GM23338 (cell line): Measurements from ENCODE around the gene KIAA1549.

Experiments used
- EZH2 ChIP-seq: fragments of 200-600 bp; sonication (generic); IDR thresholded peaks from one replicate; pipeline ENCODE4 v1.8.0; 2017; ENCODE audit warnings: antibody characterized with exemption, mild to moderate bottlenecking, low read depth; ENCODE audit not compliant: unreplicated experiment
- NANOG ChIP-seq: IDR thresholded peaks from 2 replicates; pipeline ENCODE4 v1.6.1; 2016; ENCODE audit warnings: antibody characterized with exemption, borderline replicate concordance
- REST ChIP-seq: IDR thresholded peaks from one replicate; pipeline ENCODE4 v1.6.1; 2018; ENCODE audit warnings: antibody characterized with exemption; ENCODE audit not compliant: unreplicated experiment

- TF ChIP-seq REST = no peak
- no peak for TF ChIP-seq EZH2
- no peak for TF ChIP-seq NANOG
Observed at GRCh38 chr7:138926241-138926612, 55.0 kb downstream of the KIAA1549 start.
